A673 (cell line): ENCODE measurements around the gene FURIN. TPM values are rescaled to one million over a fixed set of nuclear protein-coding genes. Genes with fewer than 3 reads are reported as not detected.

ENCODE experiments used
- BruUV-seq: library from RNA; stranded (reverse); fragments of 400-500 nt; replicated peaks from 2 replicates; lab custom pipeline; 2021; lab: Mats Ljungman, UMichigan
- CTCF ChIA-PET: fragments of 300-600 bp; sonication (Branson Sonifier 250); formaldehyde crosslinking; loops from one replicate; lab custom pipeline; 2022; ENCODE audit warnings: antibody characterized with exemption; lab: Charles Lee
- POLR2A ChIA-PET: fragments of 300-600 bp; sonication (Branson Sonifier 250); formaldehyde crosslinking; loops from one replicate; lab custom pipeline; 2022; ENCODE audit warnings: antibody characterized with exemption; ENCODE audit not compliant: low non-redundant PET; lab: Charles Lee
- DNase-seq: peaks from one replicate; pipeline ENCODE4 v3.0.0-alpha.2; 2015; ENCODE audit warnings: low spot score
- H3K27ac ChIP-seq: fragments of 200-600 bp; sonication (generic); 2 replicates; pipeline ENCODE4 v1.5.1; 2016; ENCODE audit warnings: mixed run types, low read depth, mild to moderate bottlenecking, mixed read lengths, antibody characterized with exemption, low read length; ENCODE audit not compliant: poor library complexity, severe bottlenecking
- H3K27me3 ChIP-seq: fragments of 200-600 bp; sonication (generic); replicated peaks from 2 replicates; pipeline ENCODE4 v1.6.1; 2017; ENCODE audit warnings: mixed run types, low read depth, mild to moderate bottlenecking, mixed read lengths, antibody characterized with exemption, low read length; ENCODE audit not compliant: insufficient read depth, poor library complexity
- H3K36me3 ChIP-seq: fragments of 200-600 bp; sonication (generic); 2 replicates; pipeline ENCODE4 v1.6.1; 2016; ENCODE audit warnings: mixed run types, mild to moderate bottlenecking, mixed read lengths, antibody characterized with exemption, low read length; ENCODE audit not compliant: insufficient read depth, poor library complexity, severe bottlenecking
- H3K4me1 ChIP-seq: fragments of 200-600 bp; sonication (generic); 2 replicates; pipeline ENCODE4 v1.6.1; 2017; ENCODE audit warnings: mixed run types, mild to moderate bottlenecking, mixed read lengths, antibody characterized with exemption, low read length; ENCODE audit not compliant: insufficient read depth, poor library complexity, severe bottlenecking
- H3K4me3 ChIP-seq: fragments of 200-600 bp; sonication (generic); 2 replicates; pipeline ENCODE4 v1.5.1; 2016; ENCODE audit warnings: low read depth, mixed run types, mild to moderate bottlenecking, mixed read lengths, low read length; ENCODE audit not compliant: poor library complexity, severe bottlenecking
- H3K9me3 ChIP-seq: fragments of 200-600 bp; sonication (generic); 2 replicates; pipeline ENCODE4 v1.6.1; 2016; ENCODE audit warnings: mixed run types, low read depth, mild to moderate bottlenecking, mixed read lengths, antibody characterized with exemption, low read length; ENCODE audit not compliant: poor library complexity, severe bottlenecking
- CTCF ChIP-seq: fragments of 300-800, 200-600 bp; sonication (generic); conservative IDR thresholded peaks from 2 replicates; pipeline ENCODE4 v1.5.1; 2017; ENCODE audit warnings: low read depth, mild to moderate bottlenecking, antibody characterized with exemption, low read length, moderate library complexity, mixed read lengths
- EZH2 ChIP-seq: fragments of 200-600 bp; sonication (generic); IDR thresholded peaks from 2 replicates; pipeline ENCODE4 v1.6.1; 2017; ENCODE audit warnings: borderline replicate concordance, low read depth, mild to moderate bottlenecking, mixed read lengths, antibody characterized with exemption, low read length; ENCODE audit not compliant: poor library complexity, severe bottlenecking
- intact Hi-C: fragments of 100-400 bp; cut with micrococcal nuclease; formaldehyde crosslinking; loops from one replicate; pipeline ENCODE4 v1.10.0; 2022; ENCODE audit not compliant: unreplicated experiment
- total RNA-seq: library from RNA; stranded (reverse); gene quantifications from 2 replicates; pipeline ENCODE4 v1.2.3, GENCODE V29; 2021

FURIN gene
- total RNA-seq, 1 experiment from 2014 or later: 63.4 TPM

- Histone ChIP-seq H3K4me3 (no peak overlapping the region), H3K36me3 (no peaks in the 10 kb centered on the region), H3K9me3 (no peaks in the 10 kb centered on the region), H3K27ac (no peak overlapping the region), H3K4me1 (no peaks in the 10 kb centered on the region), H3K27me3 (no peaks in the 10 kb centered on the region)
- TF ChIP-seq CTCF: no peak
- BruUV-seq: no TSS peak
- CTCF ChIA-PET: no interaction called here
- no peak for DNase-seq
- intact Hi-C loops: no loop called here
- POLR2A ChIA-PET: no interaction called here
Observed at GRCh38 chr15:90829942-90830440, 38.4 kb upstream of the FURIN start.

- ChIA-PET CTCF (no interaction called here), POLR2A (interaction anchor here (0.7 kb wide), 1 partner anchor 710 kb away, joined by 3 read pairs; no protein-coding TSS in a partner anchor)
- H3K27ac ChIP-seq: no peak overlapping the region
- intact Hi-C loops: no loop called here
- H3K9me3 ChIP-seq: no peaks in the 10 kb centered on the region
- no peaks in the 10 kb centered on the region for H3K27me3 ChIP-seq
- no peak for DNase-seq
- H3K4me3 ChIP-seq: no peak overlapping the region
- no TSS peak for BruUV-seq
- TF ChIP-seq CTCF (no peak), EZH2 (no peak)
- no peaks in the 10 kb centered on the region for H3K36me3 ChIP-seq
- H3K4me1 ChIP-seq: peaks cover 8% of the 10 kb centered on the region
Observed at GRCh38 chr15:90834626-90835025, 33.8 kb upstream of the FURIN start.

GRCh38 chr15:90836296-90836871 is 32.0 kb upstream of the FURIN start:
- ChIA-PET CTCF (interaction anchor here (0.7 kb wide), 1 partner anchor 98 kb away, joined by 7 read pairs; no protein-coding TSS in a partner anchor), POLR2A (no interaction called here)
- H3K27me3 ChIP-seq: no peaks in the 10 kb centered on the region

More at GRCh38 chr15:90836296-90836871, 32.0 kb upstream of the FURIN start:
- H3K27ac ChIP-seq: no peak overlapping the region
- TF ChIP-seq EZH2: no peak
- no peak for TF ChIP-seq CTCF
- intact Hi-C loops: no loop called here
- H3K4me3 ChIP-seq: no peak overlapping the region
- DNase-seq: peak; percentile 68
- no peaks in the 10 kb centered on the region for H3K36me3 ChIP-seq
- H3K9me3 ChIP-seq: no peaks in the 10 kb centered on the region
- peaks cover 16% of the 10 kb centered on the region for H3K4me1 ChIP-seq
- BruUV-seq: no TSS peak
